ENCODE data around the gene ACE2. TPM values are rescaled to one million over a fixed set of nuclear protein-coding genes. Genes with fewer than 3 reads are reported as not detected.

The ACE2 gene
- polyA plus RNA-seq, 3 donors = 52.6 to 65.1 (median 58.8) TPM

DNA sequence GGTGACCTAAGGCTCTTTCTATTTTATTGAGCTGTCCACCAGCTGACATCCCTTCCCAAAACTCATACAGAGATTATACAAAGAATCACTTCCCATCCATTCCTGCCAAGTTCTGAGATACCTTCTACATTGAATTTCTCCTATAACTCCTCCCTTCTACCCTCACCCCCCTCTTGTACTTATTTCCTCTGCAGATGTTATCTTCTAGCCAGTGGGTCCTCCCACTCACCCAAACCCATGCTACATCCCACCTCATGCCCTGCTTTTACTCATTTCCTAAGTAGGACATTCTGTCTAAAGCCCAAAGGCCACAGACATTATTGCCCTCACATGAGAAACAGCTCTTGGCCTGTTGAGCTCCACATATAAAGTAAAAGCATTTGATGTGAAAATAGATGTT is 71.6 kb downstream of the ACE2 start:
- no peak for DNase-seq (ENCODE audit: extremely low read depth in 1 of 11, low read depth in 9 of 11, low spot score in 4 of 11)

DNA sequence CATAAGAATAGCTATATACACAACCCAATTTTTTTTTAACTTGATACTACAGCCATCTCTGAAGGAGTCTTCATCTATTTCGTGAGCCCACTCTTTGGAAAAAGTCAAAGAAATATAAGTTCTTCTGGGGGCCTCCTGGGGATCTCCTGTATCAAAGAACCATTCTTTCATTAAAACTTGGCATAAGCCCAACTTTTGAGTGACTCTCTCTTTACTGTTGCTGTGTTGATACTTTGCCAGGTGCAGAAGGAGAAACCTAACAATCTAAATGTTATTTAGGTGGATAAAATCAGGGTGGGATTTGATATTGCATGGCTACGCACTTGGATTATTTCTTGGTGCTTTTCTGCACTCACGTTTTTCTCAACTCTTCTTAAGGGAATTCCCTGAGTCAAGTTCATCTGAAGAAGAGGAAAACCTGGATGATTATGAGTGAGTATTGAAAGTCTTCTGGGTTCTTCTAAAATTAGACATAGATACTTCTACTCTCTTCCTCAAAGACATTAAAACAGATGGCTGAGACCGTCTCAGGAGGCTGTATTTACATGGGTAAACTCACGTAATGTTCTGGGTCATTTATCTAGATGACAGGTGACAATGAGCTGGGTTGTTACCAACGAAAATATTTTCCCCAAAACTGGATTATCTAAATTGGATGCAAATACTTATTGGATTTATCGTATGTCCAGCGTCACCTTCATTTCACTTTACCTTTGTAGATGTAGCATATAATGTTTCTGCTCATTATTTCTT is 74.9 kb downstream of the ACE2 start:
- DNase-seq (ENCODE audit: extremely low read depth in 1 of 11, low read depth in 9 of 11, low spot score in 4 of 11) = no peak

DNA sequence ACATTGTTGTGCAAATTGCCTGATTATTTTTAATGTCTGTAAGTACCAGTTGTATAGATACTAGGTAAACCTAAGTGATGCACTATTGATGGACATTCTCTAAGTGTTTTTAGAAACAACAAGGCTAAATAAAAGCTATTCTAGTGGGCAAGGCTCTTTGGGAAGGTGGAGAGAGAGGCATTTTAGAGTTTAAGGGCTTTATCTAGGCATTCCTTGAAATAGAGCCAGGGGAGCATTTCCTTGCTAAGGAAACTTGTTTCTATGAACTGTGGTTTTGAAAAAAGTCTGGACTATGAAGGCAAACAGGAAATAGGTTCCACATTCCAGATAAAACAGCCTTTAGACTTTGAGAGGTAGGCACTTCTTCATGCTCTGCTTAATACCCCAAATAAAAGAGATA is 76.3 kb downstream of the ACE2 start:
- peak in 3 of 11 donors; percentile 13 to 21 (median 16) for DNase-seq (ENCODE audit: extremely low read depth in 1 of 11, low read depth in 9 of 11, low spot score in 4 of 11)

DNA sequence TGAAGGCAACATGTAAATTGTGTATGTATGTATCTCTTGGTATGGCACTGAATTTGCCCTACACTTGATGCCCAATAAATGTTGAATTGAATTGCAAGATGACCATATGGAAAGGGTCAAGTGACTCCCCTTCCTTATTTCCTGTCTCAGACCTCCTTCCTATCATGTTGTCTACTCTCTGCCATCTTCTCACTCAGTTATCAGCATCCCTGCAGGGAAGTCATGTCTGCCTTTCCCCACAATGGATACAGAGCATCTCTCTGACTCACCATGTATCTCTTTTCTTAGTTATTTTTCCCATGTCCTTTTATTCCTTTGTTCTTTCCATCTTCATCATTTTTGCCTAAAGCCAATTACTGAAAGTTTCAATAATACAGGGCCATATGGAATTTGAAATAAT is 77.7 kb downstream of the ACE2 start:
- no peak for DNase-seq (ENCODE audit: extremely low read depth in 1 of 11, low read depth in 9 of 11, low spot score in 4 of 11)

DNA sequence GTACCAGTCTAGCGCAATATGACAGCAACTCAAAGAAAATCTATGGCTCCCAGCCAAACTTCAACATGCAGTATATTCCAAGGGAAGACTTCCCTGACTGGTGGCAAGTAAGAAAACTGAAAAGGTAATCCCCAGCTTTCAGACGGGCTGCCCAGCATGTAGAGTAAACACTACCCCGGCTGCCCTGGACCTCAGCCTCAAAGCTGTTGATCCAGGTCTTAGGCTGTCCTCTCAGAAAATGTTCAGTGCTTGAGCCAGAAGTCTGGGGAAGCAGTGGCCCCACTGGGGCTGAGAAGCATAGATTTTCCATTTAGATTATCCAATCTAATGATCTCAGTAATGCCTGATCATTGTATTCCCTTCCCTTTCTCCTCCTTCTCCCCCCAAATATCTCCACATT is 78.3 kb downstream of the ACE2 start:
- DNase-seq (ENCODE audit: extremely low read depth in 1 of 11, low read depth in 9 of 11, low spot score in 4 of 11) = no peak

DNA sequence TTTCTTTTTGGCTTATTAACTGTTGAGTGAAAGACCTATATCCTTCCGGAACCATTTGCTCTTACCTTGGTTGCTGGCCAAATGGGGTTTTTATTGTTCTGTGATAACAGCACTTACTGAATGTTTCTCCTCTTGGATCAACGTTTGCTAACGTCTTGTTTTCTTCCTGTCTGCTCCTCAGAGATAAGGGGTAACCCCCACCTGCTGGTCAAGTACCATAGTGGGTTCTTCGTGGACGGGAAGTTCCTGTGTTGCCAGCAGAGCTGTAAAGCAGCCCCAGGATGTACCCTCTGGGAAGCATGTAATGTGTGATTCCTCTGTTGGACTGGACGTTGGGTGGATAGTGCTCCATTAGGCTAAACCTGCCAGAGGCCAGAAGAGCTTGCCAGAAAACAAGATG is 84.8 kb downstream of the ACE2 start:
- no peak for DNase-seq (ENCODE audit: extremely low read depth in 1 of 11, low read depth in 9 of 11, low spot score in 4 of 11)

DNA sequence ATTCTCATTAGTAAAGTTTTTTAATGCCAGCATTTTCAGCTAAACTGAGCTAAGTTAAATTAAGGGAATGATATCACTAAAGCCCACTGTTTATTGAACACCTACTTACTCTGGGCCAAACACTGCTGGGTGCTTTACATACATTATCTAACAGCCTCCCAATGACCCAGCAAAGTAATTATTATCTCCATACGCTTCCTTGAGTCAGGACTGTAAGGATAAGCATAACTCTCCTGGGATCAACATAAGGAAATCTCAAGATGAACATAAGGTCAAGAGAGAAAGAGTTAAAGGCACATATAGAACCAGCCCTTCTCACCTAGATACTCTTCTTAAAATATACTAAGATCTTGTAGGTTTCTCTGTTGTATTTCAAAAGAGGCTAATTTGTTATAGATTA is 86.5 kb downstream of the ACE2 start:
- DNase-seq (ENCODE audit: extremely low read depth in 1 of 11, low read depth in 9 of 11, low spot score in 4 of 11) = no peak

DNA sequence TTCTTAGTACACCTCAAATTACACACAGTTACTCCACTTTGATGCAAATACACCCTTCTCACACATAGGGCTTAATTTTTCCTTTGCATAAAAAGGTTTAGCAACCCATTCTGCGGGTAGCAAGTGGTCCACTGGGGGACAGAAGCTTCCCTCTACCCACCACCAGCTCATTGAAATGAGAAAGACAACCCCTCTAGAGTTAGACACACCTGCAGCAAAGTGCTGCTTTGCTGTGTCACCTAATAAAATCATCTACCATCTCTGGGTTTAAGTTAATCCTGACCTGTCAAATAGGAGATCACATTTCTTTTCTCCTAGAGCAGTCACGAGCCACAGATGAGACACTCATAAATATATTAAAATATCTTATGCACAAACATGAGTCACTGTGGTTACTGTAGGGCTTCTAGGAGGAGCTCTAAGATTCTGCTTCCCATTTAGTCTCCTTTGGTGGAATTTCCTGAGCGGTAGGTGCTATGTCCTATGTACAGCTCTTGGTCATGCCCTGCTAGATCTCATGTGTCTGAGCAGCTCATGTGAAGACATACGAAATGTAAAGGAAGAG is 88.3 kb downstream of the ACE2 start:
- DNase-seq (ENCODE audit: extremely low read depth in 1 of 11, low read depth in 9 of 11, low spot score in 4 of 11) = no peak

DNA sequence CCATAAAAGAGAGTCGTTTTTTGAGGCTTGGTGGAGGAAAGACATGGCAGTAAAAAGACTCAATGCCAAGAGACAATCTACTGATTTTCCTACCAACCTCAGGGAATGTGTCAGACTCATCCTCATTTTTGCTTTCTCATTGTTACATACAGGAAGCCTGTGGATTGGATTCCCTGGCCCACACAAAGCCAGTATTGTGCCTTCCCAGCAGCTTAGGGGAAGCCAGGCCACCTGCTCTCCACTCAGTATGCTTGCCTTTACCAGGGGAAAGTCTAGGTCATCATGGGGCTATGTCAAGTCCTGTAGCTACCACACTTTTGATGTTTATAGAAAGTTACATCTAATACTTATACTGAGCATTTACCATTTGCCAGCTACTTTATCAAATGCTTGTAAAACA is 89.2 kb downstream of the ACE2 start:
- DNase-seq (ENCODE audit: extremely low read depth in 1 of 11, low read depth in 9 of 11, low spot score in 4 of 11) = no peak

Other genes starting within 250 kb of the ACE2 start
- gene VEGFD, start 216.5 kb downstream of the ACE2 start, polyA plus RNA-seq (ENCODE audit: insufficient read length in 3 of 3) = under 1 TPM; 0.33 to 0.53 (median 0.52) TPM
- gene PIR, start 107.6 kb downstream of the ACE2 start, polyA plus RNA-seq (ENCODE audit: insufficient read length in 3 of 3) = 1 to 10 TPM; 3.9 to 5.7 (median 5.5) TPM
- under 1 TPM; 0.37 to 0.45 (median 0.38) TPM for gene BMX, start 100.2 kb downstream of the ACE2 start, polyA plus RNA-seq (ENCODE audit: insufficient read length in 3 of 3)
- gene CLTRN, start 63.8 kb upstream of the ACE2 start, polyA plus RNA-seq (ENCODE audit: insufficient read length in 3 of 3) = 10 to 100 TPM; 17.7 to 28.7 (median 24.6) TPM
- gene CA5B, start 137.3 kb upstream of the ACE2 start, polyA plus RNA-seq (ENCODE audit: insufficient read length in 3 of 3) = 10 to 100 TPM in 1 of 3 donors, 1 to 10 TPM in 2; 6.6 to 12.3 (median 8.3) TPM
- gene ZRSR2, start 189.5 kb upstream of the ACE2 start, polyA plus RNA-seq (ENCODE audit: insufficient read length in 3 of 3) = 10 to 100 TPM; 16.4 to 20.7 (median 17.6) TPM

All from renal cortex interstitium (tissue), 11 donors.